Dendritic cell treated with granulocyte-macrophage colony-stimulating factor and Interleukin-4, amounts not matched to agents 40 ng/mL and 50 ng/mL, for 4 days (primary cell): ENCODE data around the gene HS6ST2.

ENCODE experiments used
- H3K27ac Mint-ChIP-seq: one replicate; pipeline ENCODE4 v1.8.0; 2022; ENCODE audit warnings: mild to moderate bottlenecking, mixed read lengths
- H3K27me3 Mint-ChIP-seq: one replicate; pipeline ENCODE4 v1.8.0; 2022; ENCODE audit warnings: mild to moderate bottlenecking, mixed read lengths
- H3K36me3 Mint-ChIP-seq: one replicate; pipeline ENCODE4 v1.8.0; 2022; ENCODE audit warnings: low read depth, mixed read lengths
- H3K4me1 Mint-ChIP-seq: one replicate; pipeline ENCODE4 v1.8.0; 2022; ENCODE audit warnings: low read depth, mixed read lengths
- H3K4me3 Mint-ChIP-seq: one replicate; pipeline ENCODE4 v1.8.0; 2022; ENCODE audit warnings: mild to moderate bottlenecking, moderate library complexity, mixed read lengths
- H3K9me3 Mint-ChIP-seq: one replicate; pipeline ENCODE4 v1.8.0; 2022; ENCODE audit warnings: mixed read lengths
- intact Hi-C: fragments of 100-400 bp; cut with micrococcal nuclease; formaldehyde crosslinking; loops from one replicate; pipeline ENCODE4 v1.15.0; 2022

Gene HS6ST2

DNA sequence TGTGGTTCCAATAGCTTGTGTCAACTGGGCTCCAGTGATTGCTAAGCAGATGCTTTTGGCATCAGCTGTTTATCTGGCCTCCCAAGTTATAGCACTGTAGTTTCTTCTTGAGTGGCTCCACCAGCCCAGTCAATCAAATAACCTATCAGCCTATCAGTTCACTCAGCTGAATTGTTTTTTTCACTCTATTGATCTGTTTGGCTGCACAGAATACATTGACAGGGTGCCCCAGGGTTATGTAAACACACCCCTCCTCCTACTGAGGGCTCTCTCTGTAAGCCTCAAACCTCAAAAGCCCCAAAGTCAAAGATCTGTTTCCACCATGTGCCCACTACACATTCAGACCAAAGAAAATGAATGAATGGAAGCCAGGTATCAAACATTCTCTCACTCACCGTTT is 214.0 kb downstream of the HS6ST2 start:
- Mint-ChIP-seq H3K9me3 (no peaks in the 10 kb centered on the region), H3K36me3 (no peaks in the 10 kb centered on the region), H3K27me3 (no peaks in the 10 kb centered on the region), H3K4me1 (no peaks in the 10 kb centered on the region), H3K4me3 (no peak overlapping the region), H3K27ac (no peak overlapping the region)
- intact Hi-C loops: no loop called here

DNA sequence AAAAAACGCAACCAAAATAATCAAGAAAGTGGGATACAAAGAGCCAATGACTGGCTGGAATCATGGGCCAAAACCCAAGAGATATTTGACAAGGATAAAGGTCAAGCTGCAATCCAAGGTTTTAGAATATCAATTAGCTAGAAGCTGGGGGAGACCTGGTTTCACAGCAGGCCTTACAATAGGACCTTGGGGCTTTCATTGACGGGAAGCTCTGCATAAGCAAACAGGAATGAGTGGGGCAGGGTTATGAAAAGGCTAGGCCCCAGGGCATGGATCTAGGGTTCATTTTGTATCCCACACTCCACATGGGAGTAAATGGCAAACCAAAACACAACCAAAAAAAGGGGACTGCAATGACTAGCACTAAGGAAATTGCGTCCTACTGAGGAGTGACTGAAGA is 215.3 kb downstream of the HS6ST2 start:
- H3K4me3 Mint-ChIP-seq: no peak overlapping the region
- no peaks in the 10 kb centered on the region for H3K9me3 Mint-ChIP-seq
- peaks cover 2% of the 10 kb centered on the region for H3K27me3 Mint-ChIP-seq
- peaks cover 1% of the 10 kb centered on the region for H3K4me1 Mint-ChIP-seq
- no peak overlapping the region for H3K27ac Mint-ChIP-seq
- no peaks in the 10 kb centered on the region for H3K36me3 Mint-ChIP-seq
- intact Hi-C loops: no loop called here

DNA sequence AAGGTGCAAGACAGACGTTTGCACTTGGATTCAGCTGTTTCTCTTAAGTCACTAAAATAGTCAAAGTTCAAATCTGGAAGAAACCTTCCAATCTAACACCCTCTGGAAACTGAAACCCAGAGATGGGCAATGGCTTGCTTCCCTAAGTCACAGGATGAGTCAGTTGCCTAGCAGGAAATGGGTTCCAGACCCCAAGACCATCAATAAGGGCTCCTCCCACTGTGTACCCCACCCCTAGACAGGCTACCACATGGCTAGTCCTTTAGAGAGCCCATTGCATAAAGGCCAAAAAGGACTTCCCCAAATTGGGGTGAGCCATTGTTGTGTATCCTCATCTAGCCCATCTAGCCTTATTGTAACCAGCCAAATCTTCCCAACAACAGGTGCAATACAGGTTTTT is 216.2 kb downstream of the HS6ST2 start:
- Mint-ChIP-seq H3K9me3 (no peaks in the 10 kb centered on the region), H3K27me3 (peaks cover 2% of the 10 kb centered on the region), H3K36me3 (no peaks in the 10 kb centered on the region), H3K27ac (no peak overlapping the region), H3K4me1 (peaks cover 6% of the 10 kb centered on the region), H3K4me3 (no peak overlapping the region)
- intact Hi-C loops: no loop called here

DNA sequence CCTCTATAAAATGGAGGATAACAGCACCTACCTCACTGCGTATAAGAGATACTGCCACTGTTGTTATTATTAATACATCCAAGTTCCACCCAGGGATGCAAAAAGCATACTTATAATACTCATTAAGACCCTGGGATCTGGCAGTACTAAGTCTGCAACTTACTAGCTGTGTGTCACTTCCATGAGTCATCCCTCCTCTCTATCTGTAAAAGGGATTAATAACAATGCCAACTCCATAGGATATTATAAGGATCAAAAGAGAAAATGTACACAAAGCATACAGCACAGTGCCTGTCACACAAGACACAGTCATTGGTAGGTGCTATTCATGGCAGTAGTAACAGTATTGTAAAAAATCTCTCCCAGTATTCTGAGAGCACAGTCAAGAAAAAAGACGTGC is 216.7 kb downstream of the HS6ST2 start:
- no peaks in the 10 kb centered on the region for H3K36me3 Mint-ChIP-seq
- intact Hi-C loops: no loop called here
- peaks cover 6% of the 10 kb centered on the region for H3K4me1 Mint-ChIP-seq
- H3K9me3 Mint-ChIP-seq: no peaks in the 10 kb centered on the region
- peaks cover 2% of the 10 kb centered on the region for H3K27me3 Mint-ChIP-seq
- no peak overlapping the region for H3K27ac Mint-ChIP-seq
- H3K4me3 Mint-ChIP-seq: no peak overlapping the region

DNA sequence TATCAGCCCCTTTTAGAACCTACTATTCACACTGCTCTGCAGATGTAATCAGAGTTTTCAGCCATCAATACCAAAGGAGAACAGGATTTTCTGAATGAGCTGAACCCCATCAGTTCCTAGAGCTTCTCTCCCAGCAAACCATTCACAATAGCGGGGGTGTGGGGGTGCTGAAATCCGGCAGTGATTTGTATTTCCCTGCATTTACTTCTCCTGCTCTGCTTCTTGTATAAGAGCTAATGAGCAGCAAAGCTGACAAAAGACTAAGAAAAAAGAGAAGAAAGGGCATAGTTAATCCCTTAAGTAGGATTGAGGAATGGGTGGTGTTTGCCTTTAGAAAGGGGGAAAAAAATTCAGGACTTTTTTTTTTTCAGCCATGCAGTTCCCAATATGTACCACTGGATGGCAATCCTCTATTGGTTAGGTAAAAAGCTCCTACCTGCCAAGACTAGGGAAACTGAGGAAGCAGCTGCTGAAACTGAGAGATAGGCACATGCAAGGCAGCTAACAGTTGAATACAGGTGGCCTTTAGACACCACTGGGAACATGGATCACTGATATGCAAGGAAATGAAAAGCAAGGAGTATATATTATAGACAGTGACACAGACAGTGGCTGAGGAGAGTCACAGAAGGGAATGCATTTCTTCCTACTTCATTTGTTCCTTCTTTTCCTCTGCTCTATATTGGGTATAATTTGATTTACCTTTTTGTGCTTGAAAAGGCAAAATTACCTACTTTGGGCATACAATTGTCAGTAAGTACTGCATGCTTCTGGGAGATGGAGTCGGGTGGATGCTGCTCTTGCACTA is 217.9 kb downstream of the HS6ST2 start:
- H3K9me3 Mint-ChIP-seq: no peaks in the 10 kb centered on the region
- H3K27ac Mint-ChIP-seq: no peak overlapping the region
- H3K4me3 Mint-ChIP-seq: no peak overlapping the region
- peaks cover 2% of the 10 kb centered on the region for H3K27me3 Mint-ChIP-seq
- H3K36me3 Mint-ChIP-seq: no peaks in the 10 kb centered on the region
- peaks cover 6% of the 10 kb centered on the region for H3K4me1 Mint-ChIP-seq
- intact Hi-C loops: no loop called here

DNA sequence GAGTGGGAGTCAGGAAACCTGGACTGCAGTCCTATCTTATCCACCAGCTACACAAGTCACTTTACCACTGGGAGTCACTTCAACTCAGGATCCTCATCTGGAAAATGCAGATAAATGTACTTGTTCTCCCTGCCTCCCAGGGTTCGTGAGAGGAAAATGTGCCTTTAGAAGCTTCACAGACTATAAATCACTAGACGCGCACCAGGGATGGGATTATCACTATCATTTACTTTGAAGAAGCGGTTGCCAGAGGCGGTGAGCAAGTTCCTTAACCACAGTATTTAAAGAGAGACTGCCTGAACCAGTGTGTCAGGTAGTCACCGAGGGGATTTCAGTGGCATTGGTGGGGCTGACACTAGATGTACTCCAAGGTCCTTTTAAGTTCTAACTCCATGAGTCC is 219.5 kb downstream of the HS6ST2 start:
- no peak overlapping the region for H3K4me3 Mint-ChIP-seq
- intact Hi-C loops: no loop called here
- H3K27ac Mint-ChIP-seq: no peak overlapping the region
- peaks cover 2% of the 10 kb centered on the region for H3K27me3 Mint-ChIP-seq
- no peaks in the 10 kb centered on the region for H3K36me3 Mint-ChIP-seq
- peaks cover 6% of the 10 kb centered on the region for H3K4me1 Mint-ChIP-seq
- H3K9me3 Mint-ChIP-seq: no peaks in the 10 kb centered on the region

DNA sequence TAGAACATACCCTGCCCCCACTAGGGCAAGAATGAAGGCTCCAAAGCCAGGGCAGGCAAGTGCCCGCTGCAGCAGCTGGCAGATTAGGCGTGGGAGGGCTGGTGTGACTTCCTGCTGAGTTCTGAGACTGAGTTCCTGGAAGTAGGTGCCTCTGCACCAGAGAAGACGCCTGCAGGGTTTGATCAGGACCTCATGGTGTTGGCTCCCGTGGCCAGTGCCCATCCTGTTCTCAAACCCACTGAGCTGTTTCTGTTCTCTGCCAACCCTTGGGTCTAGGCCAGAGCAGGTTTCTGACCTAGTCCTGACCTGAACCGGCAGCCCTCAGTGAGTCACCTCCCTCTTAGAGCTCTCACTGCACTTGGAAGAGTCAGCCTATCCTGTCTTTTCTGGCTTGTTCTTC is 220.7 kb downstream of the HS6ST2 start:
- H3K4me3 Mint-ChIP-seq: no peak overlapping the region
- intact Hi-C loops: no loop called here
- no peaks in the 10 kb centered on the region for H3K9me3 Mint-ChIP-seq
- peaks cover 2% of the 10 kb centered on the region for H3K27me3 Mint-ChIP-seq
- peaks cover 6% of the 10 kb centered on the region for H3K4me1 Mint-ChIP-seq
- H3K36me3 Mint-ChIP-seq: no peaks in the 10 kb centered on the region
- H3K27ac Mint-ChIP-seq: no peak overlapping the region

DNA sequence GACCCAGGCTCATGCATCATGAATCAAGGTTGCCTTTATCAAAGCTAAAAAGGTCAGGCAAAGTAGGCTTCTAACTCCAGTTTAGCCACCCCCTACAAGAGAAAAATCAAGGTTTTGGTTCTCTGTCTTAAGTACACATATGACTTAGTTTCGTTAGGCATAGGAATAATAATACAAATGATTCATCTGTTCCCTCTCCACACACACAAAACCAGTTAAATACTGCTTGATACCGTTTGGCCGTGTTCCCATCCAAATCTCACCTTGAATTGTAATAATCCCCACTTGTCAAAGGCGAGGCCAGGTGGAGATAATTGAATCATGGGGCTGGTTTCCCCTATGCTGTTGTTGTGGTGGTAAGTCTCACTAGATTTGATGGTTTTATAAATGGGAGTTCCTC is 226.2 kb downstream of the HS6ST2 start:
- intact Hi-C loops: no loop called here
- no peak overlapping the region for H3K27ac Mint-ChIP-seq
- no peaks in the 10 kb centered on the region for H3K9me3 Mint-ChIP-seq
- H3K4me1 Mint-ChIP-seq: no peaks in the 10 kb centered on the region
- no peaks in the 10 kb centered on the region for H3K27me3 Mint-ChIP-seq
- no peak overlapping the region for H3K4me3 Mint-ChIP-seq
- no peaks in the 10 kb centered on the region for H3K36me3 Mint-ChIP-seq

DNA sequence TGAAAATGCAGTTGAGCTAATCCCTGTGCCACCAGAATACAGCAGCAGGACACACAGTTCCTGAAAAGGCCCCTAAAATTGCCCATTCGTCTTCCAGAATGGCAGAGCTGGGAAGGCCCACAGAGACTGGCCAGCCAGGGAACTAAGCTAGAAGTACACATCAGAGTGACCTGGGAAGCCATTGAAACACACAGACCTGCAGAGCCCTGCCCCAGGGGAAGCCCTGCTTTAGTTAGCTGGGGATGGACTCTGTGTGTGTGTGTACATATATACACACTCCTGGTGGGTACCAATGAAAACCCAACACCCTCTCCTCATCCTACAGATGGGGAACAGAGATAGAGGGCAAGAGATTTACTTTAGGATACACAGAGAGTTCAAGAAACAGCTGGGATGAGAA is 227.7 kb downstream of the HS6ST2 start:
- H3K27ac Mint-ChIP-seq: no peak overlapping the region
- no peaks in the 10 kb centered on the region for H3K4me1 Mint-ChIP-seq
- peaks cover 1% of the 10 kb centered on the region for H3K27me3 Mint-ChIP-seq
- intact Hi-C loops: no loop called here
- no peak overlapping the region for H3K4me3 Mint-ChIP-seq
- H3K36me3 Mint-ChIP-seq: no peaks in the 10 kb centered on the region
- no peaks in the 10 kb centered on the region for H3K9me3 Mint-ChIP-seq

DNA sequence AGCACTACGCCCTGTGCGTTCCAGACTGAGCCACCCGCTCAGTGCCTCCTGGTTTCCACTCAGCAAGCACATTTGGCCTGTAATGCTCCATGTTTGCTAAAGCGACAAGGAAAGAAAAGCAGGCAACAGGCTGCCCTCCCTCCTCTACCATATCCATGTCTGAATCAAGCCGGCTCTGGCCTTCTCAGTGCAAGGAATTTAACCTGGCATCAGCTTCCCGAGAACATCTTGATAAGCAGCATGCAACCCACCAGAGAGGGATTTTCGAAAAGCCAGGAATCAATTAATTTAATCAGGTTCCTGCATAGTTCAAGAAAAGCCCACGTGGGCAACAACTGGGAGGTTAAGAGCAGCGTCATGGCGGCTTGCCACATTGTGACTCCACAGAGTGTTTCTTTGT is 228.2 kb downstream of the HS6ST2 start:
- no peaks in the 10 kb centered on the region for H3K9me3 Mint-ChIP-seq
- peaks cover 1% of the 10 kb centered on the region for H3K27me3 Mint-ChIP-seq
- no peaks in the 10 kb centered on the region for H3K4me1 Mint-ChIP-seq
- intact Hi-C loops: no loop called here
- no peak overlapping the region for H3K4me3 Mint-ChIP-seq
- no peaks in the 10 kb centered on the region for H3K36me3 Mint-ChIP-seq
- no peak overlapping the region for H3K27ac Mint-ChIP-seq

DNA sequence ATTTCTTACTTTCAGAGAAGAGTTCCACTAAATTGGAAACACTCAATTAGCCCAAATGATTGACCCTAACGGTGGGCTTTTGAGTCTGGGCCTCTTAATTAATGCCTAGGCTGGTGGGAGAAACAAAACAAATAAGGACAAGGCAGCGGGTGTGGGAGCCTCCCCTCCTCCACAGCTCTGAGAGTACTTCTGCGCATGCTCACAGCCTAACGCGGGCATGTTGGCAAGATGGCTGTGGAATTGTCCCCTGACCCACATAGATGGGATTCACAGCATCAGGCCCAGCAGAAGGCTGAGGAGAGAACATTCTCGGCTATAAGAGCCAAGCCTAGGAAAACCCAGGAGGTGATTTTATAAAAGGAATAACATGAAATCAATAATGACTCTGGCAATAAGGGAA is 230.1 kb downstream of the HS6ST2 start:
- Mint-ChIP-seq H3K36me3 (no peaks in the 10 kb centered on the region), H3K27ac (no peak overlapping the region), H3K9me3 (no peaks in the 10 kb centered on the region), H3K4me1 (no peaks in the 10 kb centered on the region), H3K4me3 (no peak overlapping the region), H3K27me3 (peaks cover 1% of the 10 kb centered on the region)
- intact Hi-C loops: no loop called here

DNA sequence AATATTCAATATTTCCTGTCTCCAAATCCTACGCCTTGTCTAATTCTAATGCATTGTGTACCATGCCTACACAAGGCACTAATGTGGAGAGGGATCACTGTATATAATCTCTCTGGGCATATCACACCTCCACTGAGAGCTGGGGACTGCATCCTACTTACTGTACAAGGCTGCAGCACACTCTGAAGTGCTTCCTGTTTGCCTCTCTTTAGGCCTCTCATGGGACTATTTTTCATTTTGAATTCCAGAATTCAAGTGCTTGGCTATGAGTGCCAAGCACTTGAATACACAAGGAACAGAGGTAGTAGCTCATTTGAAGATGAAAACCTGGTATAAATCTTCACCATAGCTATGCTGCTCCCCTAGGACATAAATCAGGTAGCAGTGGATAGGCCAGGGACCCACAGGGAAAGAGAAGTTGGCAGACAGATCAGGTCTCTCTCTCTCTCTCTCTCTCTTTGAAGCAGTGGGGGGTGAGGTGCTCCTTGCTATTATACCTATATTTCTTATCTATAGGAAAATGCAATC is 239.9 kb downstream of the HS6ST2 start:
- Mint-ChIP-seq H3K4me1 (no peaks in the 10 kb centered on the region), H3K27ac (no peak overlapping the region), H3K4me3 (no peak overlapping the region), H3K9me3 (peaks cover 9% of the 10 kb centered on the region), H3K36me3 (no peaks in the 10 kb centered on the region), H3K27me3 (peaks cover 2% of the 10 kb centered on the region)
- intact Hi-C loops: no loop called here

DNA sequence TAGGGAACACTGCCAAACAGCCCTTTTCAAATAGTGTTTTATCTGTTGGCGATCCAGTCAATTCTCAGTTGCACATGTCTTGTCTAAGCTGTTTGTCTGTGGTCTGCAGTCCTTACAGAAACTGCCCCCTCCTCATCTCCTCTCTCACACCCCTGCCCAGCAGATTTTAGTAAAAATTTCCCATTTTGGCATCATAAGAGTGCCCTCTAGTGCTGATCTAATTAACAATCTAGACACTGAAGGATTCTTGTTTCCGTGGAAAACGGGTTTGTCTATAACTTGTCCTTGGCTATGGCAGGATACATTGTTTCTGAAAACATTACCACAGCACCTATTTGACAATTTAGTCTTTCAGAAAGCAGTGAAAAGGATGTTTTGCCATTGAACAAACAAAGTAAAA is 242.4 kb downstream of the HS6ST2 start:
- peaks cover 7% of the 10 kb centered on the region for H3K4me1 Mint-ChIP-seq
- intact Hi-C loops: no loop called here
- no peak overlapping the region for H3K27ac Mint-ChIP-seq
- H3K27me3 Mint-ChIP-seq: peaks cover 2% of the 10 kb centered on the region
- H3K9me3 Mint-ChIP-seq: peaks cover 9% of the 10 kb centered on the region
- no peak overlapping the region for H3K4me3 Mint-ChIP-seq
- no peaks in the 10 kb centered on the region for H3K36me3 Mint-ChIP-seq

DNA sequence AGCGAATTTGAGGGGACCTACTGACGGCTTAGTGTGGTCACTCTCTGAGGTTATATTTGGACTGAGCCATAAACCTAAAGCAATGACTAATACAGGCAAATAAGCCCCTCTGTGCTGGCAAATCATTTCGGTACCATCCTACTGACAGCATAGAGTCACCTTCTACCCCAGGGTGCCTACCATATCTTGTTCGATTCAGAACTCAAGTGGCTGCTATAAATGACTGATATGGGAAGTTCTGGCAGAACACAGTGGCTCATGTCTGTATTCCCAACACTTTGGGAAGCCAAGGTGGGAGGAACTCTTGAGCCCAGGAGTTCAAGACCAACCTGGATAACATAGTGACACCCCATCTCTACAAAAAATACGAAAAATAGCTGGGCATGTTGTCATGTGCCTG is 243.5 kb downstream of the HS6ST2 start:
- Mint-ChIP-seq H3K4me3 (no peak overlapping the region), H3K27ac (no peak overlapping the region), H3K4me1 (peaks cover 10% of the 10 kb centered on the region), H3K9me3 (no peaks in the 10 kb centered on the region), H3K27me3 (peaks cover 2% of the 10 kb centered on the region), H3K36me3 (no peaks in the 10 kb centered on the region)
- intact Hi-C loops: loop anchor here (5.0 kb wide), 1 partner anchor 38 kb away; no protein-coding TSS in a partner anchor

DNA sequence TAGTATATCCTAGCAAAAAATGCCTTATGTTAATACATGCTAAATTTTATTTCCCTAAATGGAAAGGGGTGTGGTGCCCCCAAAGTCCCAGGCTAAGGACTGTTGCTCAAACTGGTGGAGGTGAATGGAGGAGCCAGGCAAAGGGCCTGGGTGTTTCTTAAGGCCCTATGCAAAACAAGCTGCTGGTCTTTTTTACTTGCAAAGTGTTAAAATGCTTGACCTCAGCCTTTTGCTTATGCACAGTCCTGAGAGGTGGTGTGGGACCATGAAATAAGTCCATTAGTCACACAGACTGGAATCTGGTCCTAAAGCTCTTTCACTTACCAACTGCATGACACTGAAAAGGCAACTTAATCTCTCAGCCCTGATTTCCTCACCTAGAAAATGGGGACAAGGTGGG is 246.1 kb downstream of the HS6ST2 start:
- Mint-ChIP-seq H3K36me3 (no peaks in the 10 kb centered on the region), H3K4me1 (peaks cover 10% of the 10 kb centered on the region), H3K4me3 (no peak overlapping the region), H3K9me3 (no peaks in the 10 kb centered on the region), H3K27ac (no peak overlapping the region), H3K27me3 (peaks cover 2% of the 10 kb centered on the region)
- intact Hi-C loops: loop anchor here (5.0 kb wide), 1 partner anchor 35 kb away; no protein-coding TSS in a partner anchor
